ENCODE measurements around the gene ZNF423. TPM values are rescaled to one million over a fixed set of nuclear protein-coding genes. Genes with fewer than 3 reads are reported as not detected.

The ZNF423 gene
- total RNA-seq, 4 donors from 2014 or later: 7.0 to 19.7 (median 8.4) TPM

GRCh38 chr16:49576941-49577340 lies 279.0 kb downstream of the ZNF423 start:
- H3K4me1 ChIP-seq: peaks cover 0 to 5% (median 0%) of the 10 kb centered on the region in 3 donors
- H3K27ac ChIP-seq: no peak overlapping the region
- 78 to 93% methylated on average over 2 to 3 of the region's 3 CpGs for WGBS, 2 donors (ENCODE audit: low coverage in 1 of 2)
- H3K27me3 ChIP-seq: no peaks in the 10 kb centered on the region
- no peak for TF ChIP-seq EP300 (IDR thresholded peaks at IDR 0.05)
- TF ChIP-seq CTCF (IDR thresholded peaks at IDR 0.05): no peak
- no peak for TF ChIP-seq POLR2A (IDR thresholded peaks at IDR 0.05)
- no peak for TF ChIP-seq POLR2AphosphoS5 (IDR thresholded peaks at IDR 0.05)
- ATAC-seq: no peak
- no peak overlapping the region for H3K4me3 ChIP-seq
- peaks cover 0 to 5% of the 10 kb centered on the region in 2 donors for H3K36me3 ChIP-seq
- H3K9me3 ChIP-seq: no peaks in the 10 kb centered on the region

GRCh38 chr16:49576173-49576494 lies 279.8 kb downstream of the ZNF423 start:
- peaks cover 0 to 5% (median 0%) of the 10 kb centered on the region in 3 donors for H3K4me1 ChIP-seq
- no peaks in the 10 kb centered on the region for H3K27me3 ChIP-seq
- no peak for ATAC-seq
- H3K36me3 ChIP-seq: peaks cover 0 to 5% of the 10 kb centered on the region in 2 donors
- H3K27ac ChIP-seq: no peak overlapping the region
- H3K4me3 ChIP-seq: no peak overlapping the region
- 100% methylated on average over 1 of the region's 4 CpGs; no CpG with 5 or more reads in 1 of the 2 donors for WGBS, 2 donors (ENCODE audit: low coverage in 1 of 2)
- no peak for TF ChIP-seq EP300 (IDR thresholded peaks at IDR 0.05)
- TF ChIP-seq POLR2A (IDR thresholded peaks at IDR 0.05): no peak
- no peaks in the 10 kb centered on the region for H3K9me3 ChIP-seq

- Histone ChIP-seq H3K27ac (no peak overlapping the region), H3K4me3 (no peak overlapping the region), H3K4me1 (peaks cover 0 to 5% (median 0%) of the 10 kb centered on the region in 3 donors), H3K9me3 (no peaks in the 10 kb centered on the region), H3K36me3 (peaks cover 0 to 5% of the 10 kb centered on the region in 2 donors), H3K27me3 (no peaks in the 10 kb centered on the region)
- TF ChIP-seq POLR2A (IDR thresholded peaks at IDR 0.05): no peak
- no peak for TF ChIP-seq EP300 (IDR thresholded peaks at IDR 0.05)
- no peak for TF ChIP-seq CTCF (IDR thresholded peaks at IDR 0.05)
- TF ChIP-seq POLR2AphosphoS5 (IDR thresholded peaks at IDR 0.05): no peak
- peak; percentile 65 for ATAC-seq
- WGBS, 2 donors (ENCODE audit: low coverage in 1 of 2): 87% methylated on average over 3 to 6 of the region's 14 CpGs
Measured at GRCh38 chr16:49575346-49576172, 280.4 kb downstream of the ZNF423 start.

- Histone ChIP-seq H3K4me3 (no peak overlapping the region), H3K27ac (no peak overlapping the region), H3K36me3 (peaks cover 0 to 5% of the 10 kb centered on the region in 2 donors), H3K4me1 (peaks cover 0 to 4% (median 0%) of the 10 kb centered on the region in 3 donors), H3K27me3 (no peaks in the 10 kb centered on the region), H3K9me3 (no peaks in the 10 kb centered on the region)
- 93 to 100% methylated on average over 3 of the region's 12 CpGs for WGBS, 2 donors (ENCODE audit: low coverage in 1 of 2)
- ATAC-seq: no peak
- no peak for TF ChIP-seq EP300 (IDR thresholded peaks at IDR 0.05)
Measured at GRCh38 chr16:49574826-49575225, 281.1 kb downstream of the ZNF423 start.

- no peak for ATAC-seq
- no peaks in the 10 kb centered on the region for H3K9me3 ChIP-seq
- H3K27ac ChIP-seq: no peak overlapping the region
- peaks cover 0 to 31% (median 10%) of the 10 kb centered on the region in 3 donors for H3K4me1 ChIP-seq
- peaks cover 0 to 4% of the 10 kb centered on the region in 2 donors for H3K36me3 ChIP-seq
- TF ChIP-seq CTCF (IDR thresholded peaks at IDR 0.05) (no peak), EP300 (IDR thresholded peaks at IDR 0.05) (no peak), POLR2AphosphoS5 (IDR thresholded peaks at IDR 0.05) (no peak), POLR2A (IDR thresholded peaks at IDR 0.05) (no peak)
- H3K4me3 ChIP-seq: no peak overlapping the region
- H3K27me3 ChIP-seq: no peaks in the 10 kb centered on the region
- 100% methylated on average over 1 of the region's 1 CpG for WGBS, 2 donors (ENCODE audit: low coverage in 1 of 2)
Measured at GRCh38 chr16:49567950-49568349, 288.0 kb downstream of the ZNF423 start.

GRCh38 chr16:49566432-49566831 lies 289.5 kb downstream of the ZNF423 start:
- no peaks in the 10 kb centered on the region for H3K36me3 ChIP-seq
- TF ChIP-seq EP300 (IDR thresholded peaks at IDR 0.05) (no peak), POLR2AphosphoS5 (IDR thresholded peaks at IDR 0.05) (no peak), CTCF (IDR thresholded peaks at IDR 0.05) (no peak), POLR2A (IDR thresholded peaks at IDR 0.05) (no peak)
- H3K4me3 ChIP-seq: no peak overlapping the region
- no peak overlapping the region for H3K27ac ChIP-seq
- H3K27me3 ChIP-seq: no peaks in the 10 kb centered on the region
- H3K4me1 ChIP-seq: peaks cover 0 to 31% (median 10%) of the 10 kb centered on the region in 3 donors
- ATAC-seq: no peak
- WGBS, 2 donors (ENCODE audit: low coverage in 1 of 2): 27 to 45% methylated on average over 6 of the region's 6 CpGs
- no peaks in the 10 kb centered on the region for H3K9me3 ChIP-seq
